Measurements from ENCODE around the gene EHMT1. TPM values are rescaled to one million over a fixed set of nuclear protein-coding genes. Genes with fewer than 3 reads are reported as not detected.

Gene EHMT1
- total RNA-seq, 1 donor from 2014 or later: 64.5 TPM

- H3K27ac Mint-ChIP-seq (ENCODE audit: unreplicated experiment): no peak overlapping the region
- FAIRE-seq: no peak
- H3K4me2 ChIP-seq (ENCODE audit: low read length): peak overlapping the region; percentile 90
Measured at GRCh38 chr9:137606734-137607138, 12.1 kb upstream of the EHMT1 start.

DNA sequence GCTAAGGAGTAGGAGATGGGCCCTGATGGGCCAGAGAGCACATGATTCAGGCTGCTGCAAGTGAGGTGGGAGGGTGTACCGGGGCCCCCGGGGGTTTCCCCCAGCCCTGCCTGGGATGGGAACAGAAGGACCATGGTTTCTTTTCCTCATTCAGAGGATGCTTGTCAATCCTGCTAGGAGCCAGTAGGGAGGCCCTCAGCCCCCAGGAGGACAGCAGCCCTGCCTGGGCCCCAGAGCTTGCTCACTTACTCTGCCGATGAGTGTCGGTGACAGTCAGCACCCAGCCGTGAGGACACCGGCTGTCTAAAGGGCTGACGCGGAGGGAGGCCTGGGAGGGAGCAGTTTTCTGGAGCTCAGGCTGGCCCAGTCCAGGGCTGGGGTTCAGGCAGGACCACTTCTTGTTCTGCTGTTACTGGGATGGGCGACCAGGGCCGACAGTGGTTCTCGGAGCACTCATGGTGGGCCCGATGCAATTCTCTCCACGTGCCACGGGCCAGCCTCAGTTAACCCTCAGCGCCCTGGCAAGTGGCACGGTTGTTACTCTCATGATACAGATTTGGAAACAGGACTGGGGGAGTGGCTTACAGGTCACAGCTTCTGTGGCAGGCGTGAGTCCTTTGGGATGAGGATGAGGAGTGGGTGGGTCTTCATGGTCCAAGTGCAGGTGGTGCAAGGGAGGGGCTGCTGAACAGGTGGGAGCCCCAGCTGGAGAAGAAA, 11.5 kb upstream of the EHMT1 start:
- no peaks in the 10 kb centered on the region for H3K9me3 ChIP-seq (ENCODE audit: insufficient read depth, low read depth, low read length)
- H3K36me3 ChIP-seq (ENCODE audit: insufficient read depth, low read length): no peaks in the 10 kb centered on the region
- peak overlapping the region; percentile 90 for H3K4me2 ChIP-seq (ENCODE audit: low read length)
- no peaks in the 10 kb centered on the region for H3K27me3 ChIP-seq (ENCODE audit: insufficient read depth, low read length)
- H3K4me1 ChIP-seq (ENCODE audit: insufficient read depth, low read length): peaks cover 23% of the 10 kb centered on the region
- peaks cover 16% of the 10 kb centered on the region for H4K20me1 ChIP-seq (ENCODE audit: insufficient read depth, low read length)
- H3K4me3 ChIP-seq (ENCODE audit: insufficient read depth, low read depth, low read length): no peak overlapping the region
- H3K79me2 ChIP-seq (ENCODE audit: insufficient read depth, low read length): peaks cover 4% of the 10 kb centered on the region
- Mint-ChIP-seq H3K27me3 (ENCODE audit: low read depth, unreplicated experiment) (no peaks in the 10 kb centered on the region), H3K27ac (ENCODE audit: unreplicated experiment) (peak overlapping the region; percentile 26), H3K36me3 (ENCODE audit: low read depth, unreplicated experiment) (peaks cover 2% of the 10 kb centered on the region), H3K9me3 (ENCODE audit: unreplicated experiment) (no peaks in the 10 kb centered on the region), H3K4me3 (ENCODE audit: unreplicated experiment) (peak overlapping the region; percentile 82), H3K4me1 (ENCODE audit: low read depth, unreplicated experiment) (peaks cover 17% of the 10 kb centered on the region)
- no peak for FAIRE-seq
- no peak overlapping the region for H3K27ac ChIP-seq (ENCODE audit: low read depth, low read length)
- H2AFZ ChIP-seq (ENCODE audit: low read depth, low read length): no peak overlapping the region
- DNase-seq (ENCODE audit: low read depth): no peak
- no peak overlapping the region for H3K9ac ChIP-seq (ENCODE audit: low read length)
- TF ChIP-seq CTCF (IDR thresholded peaks at IDR 0.05; ENCODE audit: insufficient read depth, low read depth, low read length) (no peak), EZH2 (IDR thresholded peaks at IDR 0.05; ENCODE audit: insufficient read depth, low read length) (no peak)

More at GRCh38 chr9:137606734-137607138, 12.1 kb upstream of the EHMT1 start:
- Histone ChIP-seq H3K27ac (ENCODE audit: low read depth, low read length) (no peak overlapping the region), H3K79me2 (ENCODE audit: insufficient read depth, low read length) (peaks cover 4% of the 10 kb centered on the region), H3K4me3 (ENCODE audit: insufficient read depth, low read depth, low read length) (peak overlapping the region; percentile 66), H4K20me1 (ENCODE audit: insufficient read depth, low read length) (peaks cover 16% of the 10 kb centered on the region), H3K9ac (ENCODE audit: low read length) (peak overlapping the region; percentile 74), H3K4me1 (ENCODE audit: insufficient read depth, low read length) (peaks cover 18% of the 10 kb centered on the region), H3K27me3 (ENCODE audit: insufficient read depth, low read length) (no peaks in the 10 kb centered on the region), H2AFZ (ENCODE audit: low read depth, low read length) (no peak overlapping the region), H3K9me3 (ENCODE audit: insufficient read depth, low read depth, low read length) (no peaks in the 10 kb centered on the region), H3K36me3 (ENCODE audit: insufficient read depth, low read length) (no peaks in the 10 kb centered on the region)
- H3K4me1 Mint-ChIP-seq (ENCODE audit: low read depth, unreplicated experiment): peaks cover 12% of the 10 kb centered on the region
- no peak for DNase-seq (ENCODE audit: low read depth)
- no peaks in the 10 kb centered on the region for H3K9me3 Mint-ChIP-seq (ENCODE audit: unreplicated experiment)
- H3K36me3 Mint-ChIP-seq (ENCODE audit: low read depth, unreplicated experiment): peaks cover 2% of the 10 kb centered on the region
- H3K27me3 Mint-ChIP-seq (ENCODE audit: low read depth, unreplicated experiment): no peaks in the 10 kb centered on the region
- H3K4me3 Mint-ChIP-seq (ENCODE audit: unreplicated experiment): peak overlapping the region; percentile 82
- TF ChIP-seq CTCF (IDR thresholded peaks at IDR 0.05; ENCODE audit: insufficient read depth, low read depth, low read length) (no peak), EZH2 (IDR thresholded peaks at IDR 0.05; ENCODE audit: insufficient read depth, low read length) (no peak)

GRCh38 chr9:137610944-137611343, 7.9 kb upstream of the EHMT1 start:
- no peaks in the 10 kb centered on the region for H3K9me3 Mint-ChIP-seq (ENCODE audit: unreplicated experiment)
- DNase-seq (ENCODE audit: low read depth): no peak

More at GRCh38 chr9:137610944-137611343, 7.9 kb upstream of the EHMT1 start:
- Histone ChIP-seq H3K4me2 (ENCODE audit: low read length) (no peak overlapping the region), H3K27ac (ENCODE audit: low read depth, low read length) (no peak overlapping the region), H3K27me3 (ENCODE audit: insufficient read depth, low read length) (no peaks in the 10 kb centered on the region), H2AFZ (ENCODE audit: low read depth, low read length) (no peak overlapping the region), H3K36me3 (ENCODE audit: insufficient read depth, low read length) (no peaks in the 10 kb centered on the region), H3K9me3 (ENCODE audit: insufficient read depth, low read depth, low read length) (no peaks in the 10 kb centered on the region), H3K4me3 (ENCODE audit: insufficient read depth, low read depth, low read length) (no peak overlapping the region), H3K79me2 (ENCODE audit: insufficient read depth, low read length) (peaks cover 15% of the 10 kb centered on the region), H3K9ac (ENCODE audit: low read length) (no peak overlapping the region), H3K4me1 (ENCODE audit: insufficient read depth, low read length) (peaks cover 31% of the 10 kb centered on the region), H4K20me1 (ENCODE audit: insufficient read depth, low read length) (peaks cover 16% of the 10 kb centered on the region)
- peak overlapping the region; percentile 47 for H3K27ac Mint-ChIP-seq (ENCODE audit: unreplicated experiment)
- TF ChIP-seq EZH2 (IDR thresholded peaks at IDR 0.05; ENCODE audit: insufficient read depth, low read length) (no peak), CTCF (IDR thresholded peaks at IDR 0.05; ENCODE audit: insufficient read depth, low read depth, low read length) (no peak)
- H3K4me3 Mint-ChIP-seq (ENCODE audit: unreplicated experiment): no peak overlapping the region
- no peaks in the 10 kb centered on the region for H3K27me3 Mint-ChIP-seq (ENCODE audit: low read depth, unreplicated experiment)
- H3K36me3 Mint-ChIP-seq (ENCODE audit: low read depth, unreplicated experiment): peaks cover 4% of the 10 kb centered on the region
- H3K4me1 Mint-ChIP-seq (ENCODE audit: low read depth, unreplicated experiment): peaks cover 18% of the 10 kb centered on the region
- no peak for FAIRE-seq

All from astrocyte (in vitro differentiated cells and primary cell).